Endothelial cell of umbilical vein (primary cell): ENCODE measurements around the gene ZBTB33. TPM values are rescaled to one million over a fixed set of nuclear protein-coding genes. Genes with fewer than 3 reads are reported as not detected.

Experiments
- BruUV-seq: library from RNA; stranded (reverse); fragments of 400-500 nt; replicated peaks from 2 replicates; lab custom pipeline; 2021; lab: Mats Ljungman, UMichigan
- CTCF ChIA-PET: fragments of 300-600, 350-600 bp; sonication (Branson Sonifier 250); formaldehyde crosslinking; loops from one replicate; lab custom pipeline; 2021; ENCODE audit warnings: antibody characterized with exemption, inconsistent platforms; lab: Charles Lee
- POLR2A ChIA-PET: fragments of 300-600, 350-600 bp; sonication (Branson Sonifier 250); formaldehyde crosslinking; loops from one replicate; lab custom pipeline; 2021; ENCODE audit warnings: antibody characterized with exemption, inconsistent platforms; lab: Charles Lee
- DNase-seq: peaks from one replicate; pipeline ENCODE4 v3.0.0-alpha.2; 2011; ENCODE audit warnings: low read depth, low spot score
- FAIRE-seq: peaks from 2 replicates; lab custom pipeline; 2011; peaks lifted over from hg19 to GRCh38; lab: Jason Lieb, UNC
- H2AFZ ChIP-seq: 2 replicates; pipeline ENCODE4 v1.6.0; 2012; ENCODE audit warnings: low read depth, low read length, control low read depth, inconsistent platforms
- H3K27ac ChIP-seq: 2 replicates; pipeline ENCODE4 v1.5.1; 2011; ENCODE audit warnings: low read depth, mild to moderate bottlenecking, control low read depth, low read length, moderate library complexity; ENCODE audit not compliant: insufficient read depth
- H3K27me3 ChIP-seq, 2 experiments: 2 replicates each; pipeline versions ENCODE4 v1.6.0 to v1.6.1; 2011; ENCODE audit warnings: low read length in 2 of 2, mixed read lengths in 1 of 2; ENCODE audit not compliant: control insufficient read depth in 2 of 2, insufficient read depth in 2 of 2
- H3K36me3 ChIP-seq, 2 experiments: 2 replicates in 1 of 2; 3 replicates in 1 of 2; pipeline ENCODE4 v1.5.1; 2011; ENCODE audit warnings: low read length in 2 of 2, mild to moderate bottlenecking in 1 of 2, moderate library complexity in 1 of 2; ENCODE audit not compliant: control insufficient read depth in 2 of 2, insufficient read depth in 2 of 2; ENCODE audit errors: extremely low read depth in 1 of 2
- H3K4me1 ChIP-seq: 3 replicates; pipeline ENCODE4 v1.5.1; 2011; ENCODE audit warnings: mild to moderate bottlenecking, low read length; ENCODE audit not compliant: control insufficient read depth, insufficient read depth; ENCODE audit errors: extremely low read depth
- H3K4me2 ChIP-seq: 2 replicates; pipeline ENCODE4 v1.6.1; 2011; ENCODE audit warnings: low read length, control low read depth, mixed read lengths; ENCODE audit not compliant: insufficient read depth
- H3K4me3 ChIP-seq, 3 experiments: fragments of 200-600 bp in 1 of 3; sonication (generic), shearing (Covaris generic) in 1 of 3; replicated peaks in 1 of 3; 2 replicates each; pipeline ENCODE4 v1.5.1; 2011 to 2016; ENCODE audit warnings: control low read depth in 3 of 3, low read length in 3 of 3, mild to moderate bottlenecking in 2 of 3, inconsistent platforms in 1 of 3, low read depth in 1 of 3, moderate library complexity in 1 of 3; ENCODE audit not compliant: insufficient read depth in 1 of 3
- H3K79me2 ChIP-seq: 2 replicates; pipeline ENCODE4 v1.6.0; 2012; ENCODE audit warnings: low read length, inconsistent platforms; ENCODE audit not compliant: control insufficient read depth, insufficient read depth
- H3K9ac ChIP-seq: replicated peaks from 2 replicates; pipeline ENCODE3; 2011; ENCODE audit warnings: low read length, control low read depth; ENCODE audit not compliant: insufficient read depth; ENCODE audit errors: extremely low read depth
- H3K9me1 ChIP-seq: replicated peaks from 3 replicates; pipeline ENCODE4 v1.6.0; 2011; ENCODE audit warnings: mild to moderate bottlenecking, low read length; ENCODE audit not compliant: control insufficient read depth, insufficient read depth; ENCODE audit errors: extremely low read depth
- H3K9me3 ChIP-seq: replicated peaks from 2 replicates; pipeline ENCODE4 v1.5.1; 2012; ENCODE audit warnings: low read length, inconsistent platforms; ENCODE audit not compliant: control insufficient read depth, insufficient read depth
- H4K20me1 ChIP-seq: replicated peaks from 2 replicates; pipeline ENCODE3; 2011; ENCODE audit warnings: mild to moderate bottlenecking, low read length; ENCODE audit not compliant: control insufficient read depth, insufficient read depth; ENCODE audit errors: extremely low read depth
- EZH2 ChIP-seq: IDR thresholded peaks from 2 replicates; pipeline ENCODE4 v1.6.1; 2012; ENCODE audit warnings: borderline replicate concordance, low read depth, mild to moderate bottlenecking, moderate library complexity, low read length, inconsistent platforms; ENCODE audit not compliant: severe bottlenecking
- FOS ChIP-seq: IDR thresholded peaks from 2 replicates; pipeline ENCODE4 v1.6.1; 2011; ENCODE audit warnings: mild to moderate bottlenecking, low read length, moderate library complexity, borderline replicate concordance; ENCODE audit not compliant: insufficient read depth
- GATA2 ChIP-seq: IDR thresholded peaks from 2 replicates; pipeline ENCODE4 v1.7.0; 2011; ENCODE audit warnings: low read depth, mild to moderate bottlenecking, moderate library complexity, mixed read lengths, low read length; ENCODE audit not compliant: insufficient read length, insufficient read depth
- JUN ChIP-seq: IDR thresholded peaks from 2 replicates; pipeline ENCODE4 v1.6.1; 2011; ENCODE audit warnings: borderline replicate concordance, low read depth; ENCODE audit not compliant: insufficient read length, insufficient read depth
- MYC ChIP-seq: IDR thresholded peaks from one replicate; pipeline ENCODE4 v1.6.1; 2011; ENCODE audit warnings: mild to moderate bottlenecking, low read depth, low read length
- POLR2A ChIP-seq: IDR thresholded peaks from 2 replicates; pipeline ENCODE4 v1.6.1; 2012; ENCODE audit warnings: low read depth, mild to moderate bottlenecking, control low read depth, low read length
- POLR2AphosphoS5 ChIP-seq: IDR thresholded peaks from 2 replicates; pipeline ENCODE4 v1.6.1; 2012; ENCODE audit warnings: low read depth, mild to moderate bottlenecking, control low read depth, low read length, moderate library complexity; ENCODE audit not compliant: insufficient read depth
- dilution Hi-C: fragments of 300-500 bp; cut with MboI; formaldehyde crosslinking; loops from one replicate; pipeline ENCODE4 v1.15.0; 2019; ENCODE audit warnings: low sequenced_read_pairs; ENCODE audit not compliant: extremely low pct_ligation_motif_present
- intact Hi-C: fragments of 100-400 bp; cut with micrococcal nuclease; formaldehyde crosslinking; loops from one replicate; pipeline ENCODE4 v1.10.0; 2022
- polyA plus RNA-seq, 4 experiments: library from polyadenylated mRNA; depleted of rRNA in 3 of 4; stranded (reverse) in 3 of 4; unstranded in 1 of 4; fragments of >200 nt; gene quantifications; 2 replicates each; pipeline versions ENCODE4 v1.2.1 to v1.2.3, GENCODE V29; 2011 to 2012; ENCODE audit warnings: missing spikeins in 1 of 4
- total RNA-seq: library from RNA; stranded (reverse); gene quantifications from 2 replicates; pipeline ENCODE4 v1.2.3, GENCODE V29; 2021
- TF ChIP-seq, protein P1 (sequence below), 2 donors: IDR thresholded peaks; 1 replicate in 1 of 2; 2 replicates in 1 of 2; pipeline ENCODE4 v1.5.1; 2011; ENCODE audit warnings: low read length in 2 of 2, mild to moderate bottlenecking in 2 of 2, moderate library complexity in 2 of 2, control low read depth in 1 of 2, inconsistent platforms in 1 of 2, low read depth in 1 of 2; ENCODE audit not compliant: insufficient read depth in 1 of 2; ENCODE audit errors: extremely low read depth in 1 of 2
- TF ChIP-seq, protein P2 (sequence below): IDR thresholded peaks from 2 replicates; pipeline ENCODE4 v1.6.1; 2011; ENCODE audit not compliant: insufficient read depth, insufficient read length

ZBTB33 gene
- total and polyA plus RNA-seq, 2 donors (not counting 3 experiments of a cell fraction or from before 2014, with no cell fraction given) = 3.7 to 16.3 TPM

DNA sequence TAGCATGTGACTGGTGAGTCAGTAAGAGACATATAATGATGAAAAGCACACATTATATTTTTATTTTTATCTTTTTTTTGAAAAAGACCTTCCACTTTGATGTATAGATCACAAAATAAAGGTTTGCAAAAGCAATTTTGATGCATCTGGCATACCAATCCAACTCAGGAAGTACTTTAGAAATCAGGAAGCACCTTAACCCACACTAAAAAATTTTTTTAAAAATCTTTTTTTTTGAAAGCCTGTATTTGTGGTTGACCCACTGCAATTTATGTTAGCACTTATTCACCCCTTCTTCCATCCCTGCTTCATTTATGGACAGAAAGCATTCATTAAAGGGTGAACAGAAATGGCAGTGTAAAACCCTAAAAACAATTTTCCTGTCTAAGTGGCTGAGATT, 44.0 kb downstream of the ZBTB33 start:
- ChIA-PET POLR2A (no interaction called here), CTCF (no interaction called here)
- Histone ChIP-seq H4K20me1 (no peaks in the 10 kb centered on the region), H3K27me3 (no peaks in the 10 kb centered on the region), H3K9me3 (no peaks in the 10 kb centered on the region), H3K4me2 (no peak overlapping the region), H3K79me2 (no peaks in the 10 kb centered on the region), H3K4me3 (no peak overlapping the region), H3K36me3 (no peaks in the 10 kb centered on the region), H3K9me1 (no peaks in the 10 kb centered on the region), H3K9ac (no peak overlapping the region), H3K4me1 (no peaks in the 10 kb centered on the region), H3K27ac (no peak overlapping the region), H2AFZ (no peak overlapping the region)
- intact Hi-C loops (no loop called here), dilution Hi-C loops (no loop called here)
- TF ChIP-seq GATA2 (no peak), JUN (no peak), POLR2A (no peak), EZH2 (no peak), FOS (no peak), MYC (no peak), POLR2AphosphoS5 (no peak)
- TF ChIP-seq, protein P1, sequence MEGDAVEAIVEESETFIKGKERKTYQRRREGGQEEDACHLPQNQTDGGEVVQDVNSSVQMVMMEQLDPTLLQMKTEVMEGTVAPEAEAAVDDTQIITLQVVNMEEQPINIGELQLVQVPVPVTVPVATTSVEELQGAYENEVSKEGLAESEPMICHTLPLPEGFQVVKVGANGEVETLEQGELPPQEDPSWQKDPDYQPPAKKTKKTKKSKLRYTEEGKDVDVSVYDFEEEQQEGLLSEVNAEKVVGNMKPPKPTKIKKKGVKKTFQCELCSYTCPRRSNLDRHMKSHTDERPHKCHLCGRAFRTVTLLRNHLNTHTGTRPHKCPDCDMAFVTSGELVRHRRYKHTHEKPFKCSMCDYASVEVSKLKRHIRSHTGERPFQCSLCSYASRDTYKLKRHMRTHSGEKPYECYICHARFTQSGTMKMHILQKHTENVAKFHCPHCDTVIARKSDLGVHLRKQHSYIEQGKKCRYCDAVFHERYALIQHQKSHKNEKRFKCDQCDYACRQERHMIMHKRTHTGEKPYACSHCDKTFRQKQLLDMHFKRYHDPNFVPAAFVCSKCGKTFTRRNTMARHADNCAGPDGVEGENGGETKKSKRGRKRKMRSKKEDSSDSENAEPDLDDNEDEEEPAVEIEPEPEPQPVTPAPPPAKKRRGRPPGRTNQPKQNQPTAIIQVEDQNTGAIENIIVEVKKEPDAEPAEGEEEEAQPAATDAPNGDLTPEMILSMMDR (IDR thresholded peaks at IDR 0.05; ENCODE audit: extremely low read depth in 1 of 2, insufficient read depth in 1 of 2, low read depth in 1 of 2, low read length in 2 of 2) = no peak
- TF ChIP-seq, protein P2, sequence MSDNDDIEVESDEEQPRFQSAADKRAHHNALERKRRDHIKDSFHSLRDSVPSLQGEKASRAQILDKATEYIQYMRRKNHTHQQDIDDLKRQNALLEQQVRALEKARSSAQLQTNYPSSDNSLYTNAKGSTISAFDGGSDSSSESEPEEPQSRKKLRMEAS = no peak
- DNase-seq (no peak), FAIRE-seq (no peak)
- no TSS peak for BruUV-seq
